ENCODE measurements around the gene SLC6A19. TPM values are rescaled to one million over a fixed set of nuclear protein-coding genes. Genes with fewer than 3 reads are reported as not detected.

The SLC6A19 gene
- total and polyA plus RNA-seq, 10 of the 15 experiments (the other 5 are each of a cell fraction or from before 2014, with no cell fraction given), result 0.01 to 0.03 TPM; not detected in 8

DNA sequence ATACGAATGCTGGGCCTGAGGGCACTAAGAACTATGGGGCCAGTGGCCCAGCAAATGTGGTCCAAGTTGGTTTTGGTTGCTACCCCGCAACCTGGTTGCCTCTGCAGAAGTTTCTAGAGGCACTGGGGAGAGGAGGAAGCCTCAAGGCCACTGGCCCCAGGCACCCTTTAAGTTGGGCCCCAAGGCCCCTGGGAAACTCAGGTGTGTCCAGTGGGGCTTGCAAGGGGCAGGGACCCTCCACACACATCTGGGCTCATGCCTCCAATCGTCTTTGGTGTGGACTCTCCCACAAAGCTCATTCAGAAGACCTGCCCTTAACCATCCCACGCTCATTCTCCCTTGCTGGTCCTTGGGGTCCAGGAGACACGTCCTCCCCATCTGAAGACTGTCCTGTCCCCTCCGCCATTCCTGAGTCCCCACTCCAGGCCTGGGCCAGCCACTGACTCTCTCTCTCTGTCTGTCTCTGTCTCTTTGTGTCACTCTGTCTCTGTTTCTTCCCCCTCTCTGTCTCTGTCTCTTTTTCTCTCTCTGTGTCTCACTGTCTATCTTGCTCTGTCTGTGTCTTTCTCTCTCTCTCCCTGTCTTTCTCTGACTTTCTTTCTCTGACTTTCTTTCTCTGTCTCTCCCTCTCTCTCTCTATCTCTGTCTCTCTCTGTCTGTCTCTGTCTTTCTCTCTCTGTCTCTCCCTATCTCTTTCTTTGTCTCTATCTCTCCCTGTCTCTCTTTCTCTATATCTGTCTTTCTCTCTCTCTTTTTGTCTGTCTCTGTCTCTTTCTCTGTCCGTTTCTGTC is 3.3 kb upstream of the SLC6A19 start (continued):
- TF ChIP-seq BHLHE40 (IDR thresholded peaks at IDR 0.05; ENCODE audit: borderline replicate concordance in 1 of 2, low read depth in 2 of 2, low read length in 1 of 2) (no peak), GATAD2B (conservative IDR thresholded peaks at IDR 0.05; ENCODE audit: low read depth) (no peak), EGR1 (IDR thresholded peaks at IDR 0.05; ENCODE audit: borderline replicate concordance in 1 of 2, low read depth in 2 of 2, low read length in 2 of 2) (no peak), JUNB (IDR thresholded peaks at IDR 0.05) (no peak), POLR2AphosphoS2 (IDR thresholded peaks at IDR 0.05; ENCODE audit: low read depth, low read length) (no peak)

DNA sequence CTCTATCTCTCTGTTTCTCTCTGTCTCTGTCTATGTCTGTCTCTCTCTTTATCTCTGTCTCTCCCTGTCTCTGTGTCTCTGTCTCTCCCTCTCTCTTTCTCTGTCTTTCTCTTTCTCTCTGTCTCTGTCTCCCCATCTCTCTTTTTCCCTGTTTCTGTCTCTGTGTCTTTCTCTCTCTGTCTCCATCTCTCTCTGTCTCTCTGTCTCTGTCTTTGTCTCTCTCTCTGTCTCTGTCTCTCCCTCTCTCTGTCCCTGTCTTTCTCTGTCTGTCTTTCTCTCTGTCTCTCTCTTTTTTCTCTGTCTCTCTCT is 2.1 kb upstream of the SLC6A19 start:
- Histone ChIP-seq H3K9ac (ENCODE audit: control insufficient read depth, insufficient read depth, low read length) (no peak overlapping the region), H3K4me2 (ENCODE audit: control insufficient read depth, insufficient read depth) (no peak overlapping the region), H3K4me1 (ENCODE audit: control insufficient read depth, insufficient read depth, low read length) (no peaks in the 10 kb centered on the region), H3K4me3 (no peak overlapping the region), H3K36me3 (ENCODE audit: control insufficient read depth in 2 of 2, insufficient read depth in 2 of 2, low read length in 1 of 2) (no peaks in the 10 kb centered on the region), H3K9me3 (replicated peaks; ENCODE audit: control insufficient read depth, insufficient read depth, low read length) (no peaks in the 10 kb centered on the region), H2AFZ (ENCODE audit: control insufficient read depth, low read depth, low read length) (no peak overlapping the region), H3K27ac (ENCODE audit: control insufficient read depth, insufficient read depth) (no peak overlapping the region), H4K20me1 (ENCODE audit: control insufficient read depth, insufficient read depth) (no peaks in the 10 kb centered on the region), H3K79me2 (ENCODE audit: control insufficient read depth, insufficient read depth, low read length) (no peaks in the 10 kb centered on the region), H3K27me3 (replicated peaks in 1 of 2; ENCODE audit: control insufficient read depth in 2 of 2, insufficient read depth in 2 of 2, low read length in 1 of 2) (no peaks in the 10 kb centered on the region; a peak in 1 of 4 replicates)
- FAIRE-seq, result no peak
- no peak for DNase-seq (ENCODE audit: low read depth, low spot score)
- no peak for ATAC-seq
- CTCF ChIA-PET, result no interaction called here
- POLR2A ChIA-PET, result no interaction called here
- SMC1A ChIA-PET (ENCODE audit: uncharacterized antibody, unreplicated experiment), result no interaction called here
- in situ Hi-C loops (cut with MboI), result no loop called here
- RAD21 ChIA-PET (ENCODE audit: unreplicated experiment), result no interaction called here
- intact Hi-C loops (cut with micrococcal nuclease; ENCODE audit: unreplicated experiment), result no loop called here
- BruUV-seq (replicated peaks), result no TSS peak
- TF ChIP-seq IRF4 (IDR thresholded peaks at IDR 0.05; ENCODE audit: low read depth, low read length) (no peak), HSF1 (IDR thresholded peaks at IDR 0.05; ENCODE audit: low read depth, low read length) (no peak), SMARCA5 (IDR thresholded peaks at IDR 0.05) (no peak), BMI1 (IDR thresholded peaks at IDR 0.05; ENCODE audit: borderline replicate concordance) (no peak), ZNF217 (IDR thresholded peaks at IDR 0.05) (no peak), BCL11A (IDR thresholded peaks at IDR 0.05; ENCODE audit: low read depth, low read length) (no peak), FOXK2 (IDR thresholded peaks at IDR 0.05) (no peak), RUNX3 (IDR thresholded peaks at IDR 0.05; ENCODE audit: low read length) (no peak), PAX8 (IDR thresholded peaks at IDR 0.05) (no peak), SUPT20H (IDR thresholded peaks at IDR 0.05; ENCODE audit: borderline replicate concordance, control insufficient read depth, low read depth, low read length) (no peak), HDAC6 (IDR thresholded peaks at IDR 0.05; ENCODE audit: unreplicated experiment) (no peak), MEF2B (IDR thresholded peaks at IDR 0.05; ENCODE audit: partially characterized antibody, poor library complexity, severe bottlenecking) (no peak), TCF12 (IDR thresholded peaks at IDR 0.05; ENCODE audit: low read depth, low read length) (no peak), SMC3 (IDR thresholded peaks at IDR 0.05; ENCODE audit: borderline replicate concordance, low read length) (no peak), E4F1 (IDR thresholded peaks at IDR 0.05; ENCODE audit: borderline replicate concordance, partially characterized antibody) (no peak)
- TF ChIP-seq, protein P1, sequence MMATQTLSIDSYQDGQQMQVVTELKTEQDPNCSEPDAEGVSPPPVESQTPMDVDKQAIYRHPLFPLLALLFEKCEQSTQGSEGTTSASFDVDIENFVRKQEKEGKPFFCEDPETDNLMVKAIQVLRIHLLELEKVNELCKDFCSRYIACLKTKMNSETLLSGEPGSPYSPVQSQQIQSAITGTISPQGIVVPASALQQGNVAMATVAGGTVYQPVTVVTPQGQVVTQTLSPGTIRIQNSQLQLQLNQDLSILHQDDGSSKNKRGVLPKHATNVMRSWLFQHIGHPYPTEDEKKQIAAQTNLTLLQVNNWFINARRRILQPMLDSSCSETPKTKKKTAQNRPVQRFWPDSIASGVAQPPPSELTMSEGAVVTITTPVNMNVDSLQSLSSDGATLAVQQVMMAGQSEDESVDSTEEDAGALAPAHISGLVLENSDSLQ (IDR thresholded peaks at IDR 0.05), result no peak

Measured in GM12878 (cell line).